Calu3 (cell line): ENCODE measurements around the gene ESYT3. TPM values are rescaled to one million over a fixed set of nuclear protein-coding genes. Genes with fewer than 3 reads are reported as not detected.
"Not testable (repeated sequence)": the region's sequence is repeated elsewhere in the genome, so short reads cannot be mapped to it uniquely, and the experiment has no call there.

Source experiments
- BruUV-seq: library from RNA; stranded (reverse); fragments of 400-500 nt; replicated peaks from 2 replicates; lab custom pipeline; 2021; lab: Mats Ljungman, UMichigan
- CTCF ChIA-PET: fragments of 300-600 bp; sonication (Branson Sonifier 250); formaldehyde crosslinking; loops from one replicate; lab custom pipeline; 2022; ENCODE audit warnings: antibody characterized with exemption; lab: Charles Lee
- DNase-seq: peaks from one replicate; pipeline ENCODE4 v3.0.0; 2022
- H3K27ac Mint-ChIP-seq: one replicate; pipeline ENCODE4 v1.8.0; 2022; ENCODE audit warnings: mixed read lengths; ENCODE audit not compliant: unreplicated experiment
- H3K27me3 Mint-ChIP-seq: one replicate; pipeline ENCODE4 v1.8.0; 2022; ENCODE audit warnings: mixed read lengths; ENCODE audit not compliant: unreplicated experiment
- H3K36me3 Mint-ChIP-seq: one replicate; pipeline ENCODE4 v1.8.0; 2022; ENCODE audit warnings: mild to moderate bottlenecking, moderate library complexity, mixed read lengths; ENCODE audit not compliant: insufficient read depth, unreplicated experiment
- H3K4me1 Mint-ChIP-seq: one replicate; pipeline ENCODE4 v1.8.0; 2022; ENCODE audit warnings: mild to moderate bottlenecking, low read depth, mixed read lengths; ENCODE audit not compliant: unreplicated experiment
- H3K4me3 Mint-ChIP-seq: one replicate; pipeline ENCODE4 v1.8.0; 2022; ENCODE audit warnings: mild to moderate bottlenecking, low read depth, moderate library complexity, mixed read lengths; ENCODE audit not compliant: unreplicated experiment
- H3K9me3 Mint-ChIP-seq: one replicate; pipeline ENCODE4 v1.8.0; 2022; ENCODE audit warnings: low read depth, mixed read lengths; ENCODE audit not compliant: unreplicated experiment
- CTCF ChIP-seq: fragments of 200-600 bp; IDR thresholded peaks from one replicate; pipeline ENCODE4 v1.8.0; 2022; ENCODE audit warnings: antibody characterized with exemption; ENCODE audit not compliant: unreplicated experiment
- intact Hi-C: fragments of 100-400 bp; cut with micrococcal nuclease; formaldehyde crosslinking; loops from one replicate; pipeline ENCODE4 v1.10.0; 2022; ENCODE audit not compliant: unreplicated experiment
- total RNA-seq: library from RNA; stranded (reverse); gene quantifications from 2 replicates; pipeline ENCODE4 v1.2.3, GENCODE V29; 2022

ESYT3 gene
- total RNA-seq, 1 experiment from 2014 or later: 3.5 TPM

- Mint-ChIP-seq H3K36me3 (peaks cover 9% of the 10 kb centered on the region), H3K27ac (no peak overlapping the region), H3K9me3 (peaks cover 6% of the 10 kb centered on the region), H3K27me3 (no peaks in the 10 kb centered on the region), H3K4me1 (peaks cover 14% of the 10 kb centered on the region), H3K4me3 (no peak overlapping the region)
- intact Hi-C loops: no loop called here
- CTCF ChIA-PET: no interaction called here
- TF ChIP-seq CTCF: no peak
- BruUV-seq: no TSS peak
- DNase-seq: no peak
These were observed 58.7 kb downstream of the ESYT3 start for GRCh38 chr3:138492980-138493675.

- CTCF ChIA-PET: interaction anchor here (0.7 kb wide), 1 partner anchor 38 kb away, joined by 3 read pairs; no protein-coding TSS in a partner anchor
- Mint-ChIP-seq H3K4me3 (no peak overlapping the region), H3K4me1 (peaks cover 14% of the 10 kb centered on the region), H3K27ac (no peak overlapping the region), H3K9me3 (peaks cover 2% of the 10 kb centered on the region), H3K27me3 (no peaks in the 10 kb centered on the region), H3K36me3 (peaks cover 10% of the 10 kb centered on the region)
- intact Hi-C loops: no loop called here
- BruUV-seq: no TSS peak
- TF ChIP-seq CTCF: no peak
- no peak for DNase-seq
These were observed 59.6 kb downstream of the ESYT3 start for GRCh38 chr3:138493804-138494606.

- BruUV-seq: TSS peak; percentile 17
- Mint-ChIP-seq H3K27ac (no peak overlapping the region), H3K36me3 (peaks cover 9% of the 10 kb centered on the region), H3K4me1 (peaks cover 14% of the 10 kb centered on the region), H3K27me3 (no peaks in the 10 kb centered on the region), H3K4me3 (no peak overlapping the region), H3K9me3 (no peaks in the 10 kb centered on the region)
- CTCF ChIA-PET: interaction anchor here (0.7 kb wide), 1 partner anchor 37 kb away, joined by 3 read pairs; no protein-coding TSS in a partner anchor
- intact Hi-C loops: no loop called here
- DNase-seq: no peak
- no peak for TF ChIP-seq CTCF
These were observed 60.2 kb downstream of the ESYT3 start for GRCh38 chr3:138494607-138494929.

- Mint-ChIP-seq H3K36me3 (peaks cover 15% of the 10 kb centered on the region), H3K4me1 (peaks cover 14% of the 10 kb centered on the region)
- H3K27me3 Mint-ChIP-seq, BruUV-seq, H3K27ac Mint-ChIP-seq, H3K9me3 Mint-ChIP-seq, DNase-seq, H3K4me3 Mint-ChIP-seq, intact Hi-C loops: not testable (repeated sequence)
- CTCF ChIA-PET: interaction anchor here (0.6 kb wide), 1 partner anchor 41 kb away, joined by 6 read pairs; no protein-coding TSS in a partner anchor
These were observed 61.2 kb downstream of the ESYT3 start for GRCh38 chr3:138495638-138496037.
